Type B pancreatic cell (in vitro differentiated cells): ENCODE results near the gene KRT36. TPM values are rescaled to one million over a fixed set of nuclear protein-coding genes. Genes with fewer than 3 reads are reported as not detected.
A peak's percentile ranks its signal among the peaks of the same experiment; 100 is the strongest.

Source experiments
- DNase-seq: peaks from one replicate; pipeline ENCODE4 v3.0.0; 2021; ENCODE audit warnings: mixed read lengths; ENCODE audit not compliant: unreplicated experiment; ENCODE audit errors: extremely low spot score
- H3K27ac Mint-ChIP-seq: 2 replicates; pipeline ENCODE4 v1.8.0; 2021; ENCODE audit warnings: mild to moderate bottlenecking, mixed read lengths
- H3K27me3 Mint-ChIP-seq: 2 replicates; pipeline ENCODE4 v1.8.0; 2021; ENCODE audit warnings: mixed read lengths
- H3K36me3 Mint-ChIP-seq: 2 replicates; pipeline ENCODE4 v1.8.0; 2021; ENCODE audit warnings: mixed read lengths
- H3K4me1 Mint-ChIP-seq: one replicate; pipeline ENCODE4 v1.8.0; 2021; ENCODE audit warnings: mixed read lengths; ENCODE audit not compliant: unreplicated experiment
- H3K4me3 Mint-ChIP-seq: 2 replicates; pipeline ENCODE4 v1.8.0; 2021; ENCODE audit warnings: mild to moderate bottlenecking, mixed read lengths
- H3K9me3 Mint-ChIP-seq: 2 replicates; pipeline ENCODE4 v1.8.0; 2021; ENCODE audit warnings: mixed read lengths
- CTCF ChIP-seq: fragments of 200-600 bp; sonication (generic); conservative IDR thresholded peaks from 2 replicates; pipeline ENCODE4 v1.5.0; 2021; ENCODE audit warnings: antibody characterized with exemption, mild to moderate bottlenecking
- total RNA-seq: library from RNA; stranded (reverse); gene quantifications from 2 replicates; pipeline ENCODE4 v1.2.1, GENCODE V29; 2021; ENCODE audit warnings: low replicate concordance

KRT36 gene
- total RNA-seq, 1 donor from 2014 or later, result 0.17 TPM

DNA sequence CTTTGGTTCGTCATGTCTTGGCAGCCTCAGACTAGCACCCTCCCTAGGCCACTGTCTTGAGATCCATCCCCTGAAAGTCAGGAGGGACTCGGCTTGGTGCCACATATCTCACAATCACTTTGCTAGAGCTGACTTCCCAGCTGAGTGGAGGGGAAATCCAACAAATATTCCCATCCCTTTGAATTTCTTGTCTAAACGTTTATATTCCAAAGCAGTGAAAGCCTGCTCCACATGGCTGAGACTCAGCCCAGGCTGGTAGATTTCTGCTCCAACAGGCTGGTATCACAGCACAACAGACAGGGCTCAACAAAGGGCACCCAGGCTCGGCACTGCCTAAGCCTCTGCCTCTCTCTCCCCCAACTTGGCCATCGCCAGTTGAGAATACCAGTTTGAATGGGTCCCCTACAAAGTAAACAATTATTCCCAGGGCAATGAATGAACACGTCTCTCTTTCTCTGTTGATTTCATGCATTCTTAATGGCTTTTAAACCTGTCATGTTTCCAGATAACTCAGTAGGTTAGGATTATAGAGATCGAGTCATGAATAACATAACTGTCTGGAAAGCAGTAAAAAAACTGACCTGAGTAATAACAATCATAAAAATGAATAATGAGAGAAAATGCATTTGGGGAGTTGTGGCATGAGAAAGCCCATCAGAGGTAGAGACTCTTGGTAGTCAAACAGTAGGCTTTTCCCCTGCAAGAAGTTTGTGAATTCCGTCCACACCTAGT, 14.7 kb upstream of the KRT36 start:
- H3K4me1 Mint-ChIP-seq, result peaks cover 33% of the 10 kb centered on the region
- no peaks in the 10 kb centered on the region for H3K27me3 Mint-ChIP-seq

GRCh38 chr17:41503202-41503601, 13.5 kb upstream of the KRT36 start:
- Mint-ChIP-seq H3K4me1 (peaks cover 33% of the 10 kb centered on the region), H3K9me3 (no peaks in the 10 kb centered on the region), H3K27me3 (no peaks in the 10 kb centered on the region), H3K36me3 (no peaks in the 10 kb centered on the region), H3K4me3 (peak overlapping the region; percentile 79), H3K27ac (peak overlapping the region; percentile 36)
- no peak for TF ChIP-seq CTCF
- no peak for DNase-seq

More for the DNA sequence above, 14.7 kb upstream of the KRT36 start:
- no peak for DNase-seq
- TF ChIP-seq CTCF, result no peak
- Mint-ChIP-seq H3K27ac (peak overlapping the region; percentile 95), H3K9me3 (no peaks in the 10 kb centered on the region), H3K36me3 (no peaks in the 10 kb centered on the region), H3K4me3 (peak overlapping the region; percentile 88)

- no peak for TF ChIP-seq CTCF
- Mint-ChIP-seq H3K27ac (peak overlapping the region; percentile 88), H3K27me3 (no peaks in the 10 kb centered on the region), H3K36me3 (no peaks in the 10 kb centered on the region), H3K4me3 (peak overlapping the region; percentile 80), H3K4me1 (peaks cover 20% of the 10 kb centered on the region), H3K9me3 (no peaks in the 10 kb centered on the region)
- DNase-seq, result no peak
Measured at GRCh38 chr17:41500131-41500911, 10.6 kb upstream of the KRT36 start.

DNA sequence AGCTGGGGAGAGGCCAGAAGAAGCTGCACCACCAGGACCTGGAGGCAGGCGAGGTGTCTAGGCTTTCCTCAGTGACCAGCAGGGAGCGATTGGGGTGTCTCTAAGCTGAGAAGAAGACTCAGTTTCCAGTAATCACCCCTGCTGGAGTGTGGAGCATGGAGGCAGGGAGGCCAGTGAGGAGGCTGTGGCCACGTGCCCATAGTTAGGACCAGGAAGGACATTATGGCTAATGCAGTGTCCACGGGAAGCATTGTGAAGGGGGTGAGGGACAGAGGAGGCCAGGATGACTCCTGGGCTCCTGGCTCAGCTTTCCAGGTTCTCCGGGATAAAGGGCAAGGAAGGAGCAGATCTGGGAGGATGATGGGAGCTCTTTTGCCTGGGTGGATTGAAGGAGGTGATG, 10.0 kb upstream of the KRT36 start:
- Mint-ChIP-seq H3K9me3 (no peaks in the 10 kb centered on the region), H3K27me3 (no peaks in the 10 kb centered on the region), H3K27ac (peak overlapping the region; percentile 88), H3K4me3 (peak overlapping the region; percentile 80), H3K36me3 (no peaks in the 10 kb centered on the region), H3K4me1 (peaks cover 18% of the 10 kb centered on the region)
- TF ChIP-seq CTCF, result no peak
- DNase-seq, result no peak

DNA sequence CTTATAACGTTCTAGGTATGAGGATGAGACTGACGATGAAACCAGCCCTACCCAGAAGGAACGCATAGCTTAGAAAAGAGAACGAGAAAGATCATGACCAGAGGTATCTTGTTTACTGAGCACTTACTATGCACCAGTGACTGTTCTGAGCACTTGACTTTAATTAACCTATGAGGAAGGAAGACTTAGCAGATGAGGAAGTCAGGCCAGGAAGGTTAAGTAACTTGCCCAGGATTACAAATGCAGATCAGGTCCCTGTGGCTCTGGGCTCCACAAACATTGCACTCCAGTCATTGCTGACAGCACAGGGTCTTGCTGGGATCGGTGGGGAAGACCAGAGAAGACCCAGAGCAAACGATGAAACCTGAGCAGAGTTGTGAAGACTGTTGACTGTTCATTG, 8.6 kb upstream of the KRT36 start:
- H3K4me3 Mint-ChIP-seq, result peak overlapping the region; percentile 9
- peak overlapping the region; percentile 78 for H3K27ac Mint-ChIP-seq
- no peaks in the 10 kb centered on the region for H3K9me3 Mint-ChIP-seq
- no peak for DNase-seq
- H3K36me3 Mint-ChIP-seq, result no peaks in the 10 kb centered on the region
- H3K4me1 Mint-ChIP-seq, result peaks cover 18% of the 10 kb centered on the region
- no peaks in the 10 kb centered on the region for H3K27me3 Mint-ChIP-seq
- no peak for TF ChIP-seq CTCF
